ENCODE data around the gene MYO7B. TPM values are rescaled to one million over a fixed set of nuclear protein-coding genes. Genes with fewer than 3 reads are reported as not detected.

The MYO7B gene
- polyA plus RNA-seq, 1 donor from 2014 or later: 1.1 TPM

DNA sequence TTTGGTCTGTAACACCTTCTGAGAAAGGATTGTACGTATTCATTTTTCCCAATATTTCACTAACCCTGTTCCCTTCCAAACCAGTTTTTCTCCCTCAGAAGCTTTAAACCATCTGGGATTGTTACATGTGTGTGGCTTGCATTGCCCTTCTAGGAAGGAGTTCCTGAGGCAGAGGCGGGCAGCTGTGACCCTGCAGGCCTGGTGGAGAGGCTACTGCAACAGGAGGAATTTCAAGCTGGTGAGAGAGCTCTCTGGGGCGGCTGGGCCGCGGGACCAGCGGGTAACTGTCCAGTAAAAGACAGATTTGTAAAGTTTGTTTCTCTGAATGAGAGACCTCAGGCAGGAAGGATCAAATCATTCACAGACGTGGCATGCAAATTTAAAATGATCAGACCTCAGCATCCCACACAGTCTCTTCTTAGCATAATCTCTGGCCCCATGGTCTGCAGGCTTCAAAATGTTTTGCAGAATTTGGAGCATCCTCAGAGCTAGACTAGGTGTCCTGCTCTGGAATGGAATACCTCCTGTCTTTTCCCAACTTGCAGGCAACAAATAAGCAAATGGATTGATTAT lies 70.3 kb downstream of the MYO7B start:
- Mint-ChIP-seq H3K27me3 (peaks cover 8% of the 10 kb centered on the region), H3K36me3 (peaks cover 5% of the 10 kb centered on the region), H3K4me1 (peaks cover 0 to 16% (median 8%) of the 10 kb centered on the region in 3 donors), H3K9me3 (peaks cover 4 to 6% (median 5%) of the 10 kb centered on the region in 3 donors), H3K27ac (no peak overlapping the region), H3K4me3 (no peak overlapping the region)

DNA sequence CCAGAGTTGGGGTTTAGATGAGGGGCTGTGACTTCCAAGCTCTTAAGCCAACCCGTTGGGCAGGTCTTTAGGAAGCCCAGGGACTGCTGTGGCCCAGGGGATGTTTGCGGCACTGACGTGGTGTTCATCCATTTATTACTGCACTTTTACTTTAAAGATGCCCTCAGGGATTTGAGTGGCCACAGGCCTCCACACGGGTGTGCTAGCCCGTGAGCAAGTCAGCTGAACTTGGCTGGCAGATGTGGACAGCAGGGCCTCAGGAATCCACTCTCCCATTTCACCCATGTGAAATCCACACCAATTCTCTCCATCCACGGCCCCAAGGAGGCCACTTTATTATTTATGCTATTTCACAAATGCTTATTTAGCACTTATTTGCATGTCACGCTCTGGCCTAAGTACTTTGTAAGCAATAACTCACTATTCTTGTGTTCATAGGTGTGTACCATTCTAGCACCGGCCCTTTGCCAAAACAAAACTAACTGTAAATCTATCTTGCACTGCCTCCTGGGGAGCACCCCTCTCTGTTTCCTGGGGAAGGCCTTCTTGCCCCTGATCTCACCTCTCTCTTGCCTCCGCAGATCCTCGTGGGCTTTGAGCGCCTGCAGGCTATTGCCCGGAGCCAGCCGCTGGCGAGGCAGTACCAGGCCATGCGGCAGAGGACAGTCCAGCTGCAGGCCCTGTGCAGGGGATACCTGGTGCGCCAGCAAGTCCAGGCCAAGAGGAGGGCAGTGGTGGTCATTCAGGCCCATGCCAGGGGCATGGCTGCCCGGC lies 71.3 kb downstream of the MYO7B start:
- H3K9me3 Mint-ChIP-seq: peaks cover 5 to 7% (median 6%) of the 10 kb centered on the region in 3 donors
- peaks cover 5% of the 10 kb centered on the region for H3K36me3 Mint-ChIP-seq
- peak overlapping the region in 1 of 4 donors; percentile 20 for H3K4me3 Mint-ChIP-seq
- H3K27me3 Mint-ChIP-seq: peaks cover 8% of the 10 kb centered on the region
- peaks cover 0 to 16% (median 8%) of the 10 kb centered on the region in 3 donors for H3K4me1 Mint-ChIP-seq
- no peak overlapping the region for H3K27ac Mint-ChIP-seq

DNA sequence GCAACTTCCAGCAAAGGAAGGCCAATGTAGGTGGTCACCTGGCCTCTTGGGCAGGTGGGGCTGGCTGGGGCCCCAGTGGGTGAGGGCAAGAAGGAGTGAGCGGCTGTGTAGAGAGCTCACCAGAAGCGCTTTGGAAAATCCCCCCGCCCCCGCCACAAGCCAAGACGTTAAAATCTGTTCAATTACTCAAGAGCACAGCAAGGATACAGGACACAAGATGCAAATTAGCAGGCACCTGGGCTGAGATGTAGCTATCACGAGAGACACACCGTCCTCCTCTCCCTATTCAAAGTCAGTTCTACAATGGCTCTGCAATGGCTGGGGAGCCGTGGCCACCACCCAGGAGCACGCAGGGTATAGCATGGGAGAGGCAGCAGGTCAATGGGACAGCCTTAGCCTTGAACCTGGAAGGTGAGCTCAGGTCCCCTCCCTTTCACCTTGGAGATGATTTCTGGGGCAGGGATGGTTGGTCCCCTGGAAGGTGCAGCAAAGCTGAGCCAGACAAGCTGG lies 72.0 kb downstream of the MYO7B start:
- Mint-ChIP-seq H3K27me3 (peaks cover 8% of the 10 kb centered on the region), H3K36me3 (peaks cover 5% of the 10 kb centered on the region), H3K4me3 (no peak overlapping the region), H3K27ac (no peak overlapping the region), H3K9me3 (peaks cover 5 to 7% (median 6%) of the 10 kb centered on the region in 3 donors), H3K4me1 (peaks cover 0 to 16% (median 8%) of the 10 kb centered on the region in 3 donors)

DNA sequence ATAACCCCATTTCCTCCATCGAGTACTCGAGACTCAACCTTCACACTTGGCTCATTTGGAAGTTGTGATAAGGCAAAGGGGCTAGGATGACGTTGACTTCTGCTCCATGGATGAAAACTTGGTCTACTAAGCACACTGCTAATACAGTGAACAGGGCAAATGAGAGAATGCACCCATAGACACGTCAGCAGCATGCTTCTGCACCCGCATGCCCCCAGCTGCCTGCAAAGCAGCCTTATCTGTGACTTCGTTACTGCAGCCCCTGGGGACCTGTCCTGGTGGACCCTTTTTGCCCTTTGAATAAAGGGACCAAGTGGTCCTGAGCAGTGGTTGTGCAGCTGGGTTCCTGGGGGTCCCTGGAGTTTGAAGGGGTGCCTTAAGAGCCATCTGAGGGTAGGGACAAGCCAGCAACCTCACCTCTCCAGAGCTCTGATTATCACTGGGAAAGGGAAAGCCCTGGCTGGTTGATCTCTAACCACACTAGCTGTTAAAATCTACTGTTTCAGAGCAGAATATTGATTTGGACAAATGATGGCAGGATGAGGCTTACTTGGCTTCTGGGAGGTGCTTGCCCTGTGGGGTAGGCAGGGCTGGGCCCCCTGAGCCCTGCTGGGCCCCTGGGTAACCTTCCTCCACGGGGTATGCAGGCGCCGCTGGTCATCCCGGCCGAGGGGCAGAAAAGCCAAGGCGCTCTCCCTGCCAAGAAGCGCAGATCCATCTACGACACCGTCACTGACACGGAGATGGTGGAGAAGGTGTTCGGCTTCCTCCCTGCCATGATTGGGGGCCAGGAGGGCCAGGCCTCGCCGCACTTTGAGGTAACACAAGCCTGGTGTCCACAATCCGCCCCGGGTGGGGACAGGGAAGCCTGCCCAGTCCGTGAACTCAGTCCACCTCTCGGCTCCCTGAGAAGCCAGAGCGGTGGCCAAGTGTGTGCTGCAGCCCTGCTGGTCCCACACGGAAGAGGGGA lies 72.9 kb downstream of the MYO7B start:
- peaks cover 8% of the 10 kb centered on the region for H3K27me3 Mint-ChIP-seq
- peak overlapping the region in 1 of 4 donors; percentile 47 for H3K4me3 Mint-ChIP-seq
- no peak overlapping the region for H3K27ac Mint-ChIP-seq
- H3K4me1 Mint-ChIP-seq: peaks cover 0 to 16% (median 8%) of the 10 kb centered on the region in 3 donors
- peaks cover 2 to 9% (median 6%) of the 10 kb centered on the region in 3 donors for H3K9me3 Mint-ChIP-seq
- peaks cover under 1% of the 10 kb centered on the region for H3K36me3 Mint-ChIP-seq

DNA sequence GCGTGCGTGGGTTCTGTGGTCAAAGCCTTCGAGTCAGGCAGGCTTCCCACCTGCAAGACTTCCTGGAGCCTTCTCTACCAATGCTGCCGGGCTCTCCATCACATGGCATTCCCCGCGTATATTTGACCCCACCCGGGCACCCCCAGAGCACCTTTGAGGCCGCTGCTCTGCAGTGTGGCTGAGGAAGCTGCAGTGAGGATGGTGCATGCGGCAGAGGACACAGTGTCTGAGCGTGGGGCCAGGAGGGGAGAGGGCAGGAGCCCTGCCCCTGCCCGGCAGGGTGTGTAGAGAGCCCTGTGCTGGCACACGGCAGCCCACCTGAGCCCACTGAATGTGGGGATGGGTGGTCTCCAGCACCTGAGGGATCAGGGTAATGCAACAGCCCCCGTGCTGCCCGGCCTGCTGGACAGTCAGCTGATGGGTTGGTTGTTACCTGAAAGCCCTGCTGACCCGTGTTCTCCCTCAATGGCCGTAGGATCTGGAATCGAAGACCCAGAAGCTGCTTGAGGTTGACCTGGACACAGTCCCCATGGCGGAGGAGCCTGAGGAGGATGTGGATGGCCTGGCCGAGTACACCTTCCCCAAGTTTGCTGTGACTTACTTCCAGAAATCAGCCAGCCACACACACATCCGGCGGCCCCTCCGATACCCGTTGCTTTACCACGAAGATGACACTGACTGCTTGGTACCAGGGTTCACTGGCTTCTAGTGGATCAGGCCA lies 73.7 kb downstream of the MYO7B start:
- Mint-ChIP-seq H3K4me1 (peaks cover 0 to 16% (median 8%) of the 10 kb centered on the region in 3 donors), H3K36me3 (no peaks in the 10 kb centered on the region), H3K4me3 (no peak overlapping the region), H3K27ac (no peak overlapping the region), H3K9me3 (peaks cover 2 to 11% (median 10%) of the 10 kb centered on the region in 3 donors), H3K27me3 (peaks cover 8% of the 10 kb centered on the region)

DNA sequence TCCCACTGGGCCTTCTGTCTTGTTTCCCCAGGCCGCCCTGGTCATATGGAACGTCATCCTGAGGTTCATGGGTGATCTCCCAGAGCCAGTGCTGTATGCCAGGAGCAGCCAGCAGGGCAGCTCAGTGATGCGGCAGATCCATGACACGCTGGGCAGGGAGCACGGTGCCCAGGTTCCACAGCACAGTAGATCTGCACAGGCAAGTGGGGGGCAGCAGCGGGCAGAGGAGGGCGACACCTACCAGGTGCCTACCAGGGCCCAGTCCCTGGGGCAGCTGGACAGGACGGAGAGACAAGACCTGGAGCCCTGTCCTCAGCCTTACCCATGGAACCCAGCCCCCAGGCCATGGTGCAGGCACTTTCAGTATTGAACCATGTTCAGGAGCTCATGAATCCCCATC lies 74.3 kb downstream of the MYO7B start:
- Mint-ChIP-seq H3K27me3 (peaks cover 8% of the 10 kb centered on the region), H3K36me3 (no peaks in the 10 kb centered on the region), H3K27ac (no peak overlapping the region), H3K9me3 (peaks cover 2 to 11% (median 10%) of the 10 kb centered on the region in 3 donors), H3K4me3 (no peak overlapping the region), H3K4me1 (peaks cover 0 to 16% (median 8%) of the 10 kb centered on the region in 3 donors)

DNA sequence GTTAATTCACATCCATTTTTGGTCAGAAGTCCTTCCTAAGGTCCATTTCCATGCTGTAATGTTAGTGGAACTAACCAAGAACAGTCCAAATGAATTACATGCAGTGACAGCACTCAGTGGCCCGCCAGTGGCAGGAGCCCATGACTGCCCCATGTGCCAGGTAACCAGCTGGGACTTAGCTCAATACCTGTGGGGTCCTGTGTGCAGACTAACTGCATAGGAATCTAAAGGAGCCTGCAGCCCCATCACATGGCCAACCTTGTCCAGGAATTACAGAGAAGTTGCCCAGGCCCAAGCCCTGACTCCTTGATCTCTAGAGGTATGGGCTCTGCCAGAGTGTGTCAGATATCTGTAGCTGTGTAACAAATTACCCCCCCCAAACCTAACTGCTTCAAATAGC lies 75.1 kb downstream of the MYO7B start:
- Mint-ChIP-seq H3K4me1 (peaks cover 0 to 15% (median 7%) of the 10 kb centered on the region in 3 donors), H3K9me3 (peaks cover 2 to 11% (median 10%) of the 10 kb centered on the region in 3 donors), H3K4me3 (no peak overlapping the region), H3K36me3 (no peaks in the 10 kb centered on the region), H3K27me3 (peaks cover 8% of the 10 kb centered on the region), H3K27ac (no peak overlapping the region)

DNA sequence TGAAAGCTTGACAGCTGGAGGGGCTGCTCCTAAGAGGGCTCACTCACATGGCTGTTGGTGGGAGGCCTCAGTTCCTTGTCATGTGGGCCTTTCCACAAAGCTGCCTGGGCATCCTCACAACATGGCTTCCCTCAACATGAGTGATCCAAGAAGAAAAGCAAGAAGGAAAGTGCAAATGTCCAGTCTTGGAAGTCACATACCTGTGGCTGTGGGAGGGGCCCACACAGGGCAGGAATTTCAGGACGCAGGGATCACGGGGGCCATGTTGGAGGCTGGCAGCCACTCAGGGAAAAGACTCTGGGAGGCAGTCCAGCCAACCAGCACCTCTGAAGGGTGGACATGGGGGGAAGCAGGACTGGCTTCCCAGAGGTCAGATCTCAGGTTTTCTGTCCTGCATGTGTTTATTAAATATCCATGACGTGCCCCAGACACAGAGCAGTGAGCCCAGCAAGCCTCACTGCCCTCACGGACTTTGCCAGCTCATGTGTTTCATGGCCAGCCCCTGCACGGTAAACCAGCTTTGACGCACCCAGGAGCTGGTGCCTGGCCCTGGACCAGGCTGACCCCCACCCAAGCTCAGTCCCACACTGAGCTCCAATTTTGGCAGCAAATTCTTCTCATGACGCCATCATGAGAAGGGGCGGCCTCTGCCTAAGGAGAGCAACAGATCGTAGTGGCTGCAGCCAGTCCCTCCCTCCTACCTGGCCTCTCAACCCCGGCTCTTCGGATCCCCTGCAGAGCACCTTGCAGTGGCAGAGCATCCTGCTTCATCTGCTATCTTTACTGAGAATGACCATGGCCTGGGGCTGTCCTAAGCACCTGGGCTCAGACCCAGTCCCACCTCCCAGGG lies 75.8 kb downstream of the MYO7B start:
- Mint-ChIP-seq H3K4me1 (peaks cover 0 to 10% (median 3%) of the 10 kb centered on the region in 3 donors), H3K27me3 (peaks cover 8% of the 10 kb centered on the region), H3K36me3 (peaks cover 2% of the 10 kb centered on the region), H3K4me3 (no peak overlapping the region), H3K9me3 (peaks cover 2 to 11% (median 10%) of the 10 kb centered on the region in 3 donors), H3K27ac (no peak overlapping the region)

DNA sequence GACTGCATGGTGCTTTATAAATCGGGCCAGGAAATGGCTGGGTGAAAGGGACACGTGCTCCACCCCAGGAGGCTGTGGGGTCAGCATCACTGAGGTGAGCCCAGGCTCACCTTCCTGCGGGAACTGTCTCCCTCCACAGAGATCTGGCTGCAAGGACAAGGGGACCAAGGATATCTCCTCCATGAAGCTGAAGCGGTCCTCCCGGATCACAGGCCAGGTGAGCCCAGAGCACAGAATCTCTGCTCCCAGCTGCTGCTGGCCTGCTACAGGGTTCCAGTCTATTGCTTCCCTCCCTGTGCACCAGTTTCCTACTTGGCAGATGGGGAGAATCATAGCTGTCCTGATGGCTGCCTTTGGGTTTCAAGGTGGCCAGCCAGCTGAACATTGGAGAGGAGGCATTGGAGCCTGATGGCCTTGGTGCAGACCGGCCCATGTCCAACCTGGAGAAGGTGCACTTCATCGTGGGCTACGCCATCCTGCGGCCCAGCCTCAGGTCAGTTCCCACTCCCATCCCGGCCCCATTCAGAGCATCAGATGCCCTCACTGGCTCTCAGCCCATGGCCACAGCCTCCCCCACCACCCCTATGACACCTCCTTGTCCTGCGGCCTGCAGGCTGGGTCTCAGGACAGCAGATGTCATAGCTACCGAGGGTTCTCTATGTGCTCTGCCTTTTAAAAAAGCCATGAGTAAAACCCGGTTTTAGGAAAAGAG lies 76.8 kb downstream of the MYO7B start:
- Mint-ChIP-seq H3K4me3 (no peak overlapping the region), H3K27ac (no peak overlapping the region), H3K4me1 (peaks cover 0 to 5% (median 0%) of the 10 kb centered on the region in 3 donors), H3K9me3 (peaks cover 2 to 11% (median 10%) of the 10 kb centered on the region in 3 donors), H3K36me3 (peaks cover 2% of the 10 kb centered on the region), H3K27me3 (peaks cover 8% of the 10 kb centered on the region)

DNA sequence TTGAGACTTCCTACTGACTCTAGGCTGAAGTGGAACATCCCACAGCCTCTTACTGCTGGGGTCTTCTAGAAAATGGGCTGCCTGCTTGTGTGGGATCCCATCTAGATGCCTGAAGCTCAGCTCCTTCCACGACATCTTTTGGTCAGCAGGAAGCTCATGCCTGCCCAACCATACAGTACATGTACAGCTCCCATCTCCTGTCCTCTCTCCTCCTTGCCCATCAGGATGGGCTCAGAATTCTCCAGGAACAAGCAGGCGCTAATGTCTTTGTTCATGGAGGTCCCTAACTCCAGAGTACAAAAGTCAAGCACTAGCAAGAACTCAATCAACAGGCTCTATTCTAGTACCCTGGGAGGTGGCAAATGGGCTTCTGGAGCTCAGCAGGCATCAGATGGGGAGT lies 78.8 kb downstream of the MYO7B start:
- no peak overlapping the region for H3K27ac Mint-ChIP-seq
- H3K36me3 Mint-ChIP-seq: peaks cover 2% of the 10 kb centered on the region
- peaks cover 0 to 3% (median 0%) of the 10 kb centered on the region in 3 donors for H3K4me1 Mint-ChIP-seq
- H3K4me3 Mint-ChIP-seq: no peak overlapping the region
- H3K27me3 Mint-ChIP-seq: peaks cover 7% of the 10 kb centered on the region
- peaks cover 2 to 11% (median 10%) of the 10 kb centered on the region in 3 donors for H3K9me3 Mint-ChIP-seq

DNA sequence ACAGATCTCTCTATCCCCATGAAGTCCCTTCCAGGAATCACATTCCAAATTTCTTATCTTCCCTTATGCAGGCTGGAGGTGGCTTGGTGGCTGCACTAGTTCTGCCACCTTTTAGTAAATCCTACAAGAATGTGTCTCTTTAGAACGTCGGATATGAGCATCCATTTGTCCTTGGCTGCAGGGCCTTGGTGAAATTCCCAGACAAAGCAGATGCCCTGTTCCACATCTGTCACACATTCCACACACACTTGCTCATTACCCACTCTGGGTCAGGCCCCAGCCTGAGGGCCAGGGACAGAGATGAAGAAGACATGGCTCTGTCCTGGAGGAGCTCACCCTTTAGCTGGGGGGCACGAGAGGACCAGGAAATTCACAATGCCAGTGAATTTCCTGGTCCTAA lies 79.2 kb downstream of the MYO7B start:
- peaks cover 7% of the 10 kb centered on the region for H3K27me3 Mint-ChIP-seq
- H3K27ac Mint-ChIP-seq: no peak overlapping the region
- peaks cover 0 to 7% (median 4%) of the 10 kb centered on the region in 3 donors for H3K4me1 Mint-ChIP-seq
- H3K9me3 Mint-ChIP-seq: peaks cover 2 to 11% (median 10%) of the 10 kb centered on the region in 3 donors
- no peak overlapping the region for H3K4me3 Mint-ChIP-seq
- H3K36me3 Mint-ChIP-seq: peaks cover 3% of the 10 kb centered on the region

DNA sequence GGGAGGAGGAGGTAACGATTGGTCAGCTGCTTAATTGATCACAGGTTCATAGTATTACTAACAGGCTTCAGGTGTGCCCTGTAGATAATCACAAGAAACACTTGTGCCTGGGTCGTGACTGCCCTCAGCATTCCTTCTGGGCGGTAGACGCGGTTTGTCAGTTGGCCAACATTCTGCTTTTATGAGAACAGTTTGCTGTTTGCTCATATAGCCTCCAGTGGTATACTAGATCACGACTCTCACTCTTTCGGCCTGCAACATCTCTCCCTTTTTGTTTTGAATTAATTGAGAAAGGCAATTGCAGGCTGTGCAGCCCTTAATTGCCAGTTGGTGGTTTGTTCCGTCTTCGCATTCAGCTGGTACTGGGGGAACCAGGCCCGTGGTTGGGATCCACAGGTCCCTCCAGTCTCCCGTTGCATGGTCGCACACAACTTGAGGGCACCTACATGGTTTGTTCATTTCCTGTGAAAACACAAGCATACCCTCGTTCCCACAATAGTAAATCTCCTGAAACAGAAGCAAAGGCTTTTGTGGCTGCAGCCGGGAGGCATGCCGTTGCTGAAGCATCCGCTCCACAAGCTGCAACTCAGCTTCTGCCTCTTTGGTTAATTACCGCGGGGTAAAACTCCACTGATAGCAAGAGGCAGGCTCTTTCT lies 80.2 kb downstream of the MYO7B start:
- Mint-ChIP-seq H3K4me1 (peaks cover 0 to 13% (median 9%) of the 10 kb centered on the region in 3 donors), H3K27ac (peak overlapping the region in 1 of 3 donors; percentile 69), H3K4me3 (peak overlapping the region in 1 of 4 donors; percentile 43), H3K9me3 (peaks cover 2 to 11% (median 9%) of the 10 kb centered on the region in 3 donors), H3K27me3 (peaks cover 7% of the 10 kb centered on the region), H3K36me3 (peaks cover 3% of the 10 kb centered on the region)
